ENCODE data around the gene KCNIP1.
"Not testable (repeated sequence)": the region's sequence is repeated elsewhere in the genome, so short reads cannot be mapped to it uniquely, and the experiment has no call there.

The KCNIP1 gene

GRCh38 chr5:170538696-170539586, 35.1 kb downstream of the KCNIP1 start:
- DNase-seq, result no peak

- DNase-seq, result no peak
Observed at GRCh38 chr5:170540271-170540670, 36.5 kb downstream of the KCNIP1 start.

- DNase-seq, result no peak
Observed at GRCh38 chr5:170541146-170541769, 37.4 kb downstream of the KCNIP1 start.

GRCh38 chr5:170542691-170543293, 39.0 kb downstream of the KCNIP1 start:
- DNase-seq, result no peak

- DNase-seq, result no peak
Observed at GRCh38 chr5:170545313-170545712, 41.5 kb downstream of the KCNIP1 start.

- no peak for DNase-seq
Observed at GRCh38 chr5:170545811-170546210, 42.0 kb downstream of the KCNIP1 start.

- DNase-seq, result no peak
Observed at GRCh38 chr5:170546282-170546681, 42.5 kb downstream of the KCNIP1 start.

GRCh38 chr5:170550382-170550781, 46.6 kb downstream of the KCNIP1 start:
- not testable (repeated sequence) for DNase-seq

GRCh38 chr5:170551076-170551475, 47.3 kb downstream of the KCNIP1 start:
- DNase-seq, result no peak

- no peak for DNase-seq
Observed at GRCh38 chr5:170551622-170552021, 47.8 kb downstream of the KCNIP1 start.

GRCh38 chr5:170552621-170553115, 48.8 kb downstream of the KCNIP1 start:
- no peak for DNase-seq

- DNase-seq, result no peak
Observed at GRCh38 chr5:170553218-170553617, 49.4 kb downstream of the KCNIP1 start.

GRCh38 chr5:170554521-170555267, 50.9 kb downstream of the KCNIP1 start:
- DNase-seq, result no peak

GRCh38 chr5:170557314-170557713, 53.5 kb downstream of the KCNIP1 start:
- no peak for DNase-seq

GRCh38 chr5:170559296-170559695, 55.5 kb downstream of the KCNIP1 start:
- no peak for DNase-seq

- DNase-seq, result no peak
Observed at GRCh38 chr5:170560938-170561337, 57.1 kb downstream of the KCNIP1 start.

GRCh38 chr5:170562166-170562874, 58.5 kb downstream of the KCNIP1 start:
- no peak for DNase-seq

- DNase-seq, result no peak
Observed at GRCh38 chr5:170562875-170563228, 59.0 kb downstream of the KCNIP1 start.

- no peak for DNase-seq
Observed at GRCh38 chr5:170563824-170564567, 60.2 kb downstream of the KCNIP1 start.

GRCh38 chr5:170565072-170565471, 61.3 kb downstream of the KCNIP1 start:
- DNase-seq, result no peak

GRCh38 chr5:170569101-170569500, 65.3 kb downstream of the KCNIP1 start:
- DNase-seq, result no peak

- DNase-seq, result no peak
Observed at GRCh38 chr5:170570476-170570875, 66.7 kb downstream of the KCNIP1 start.
